Spleen (tissue), 11 donors: Measurements from ENCODE around the gene RNF157. TPM values are rescaled to one million over a fixed set of nuclear protein-coding genes. Genes with fewer than 3 reads are reported as not detected.

Source experiments
- DNase-seq: peaks from one replicate; pipeline ENCODE4 v3.0.0-alpha.2; 2020
- H3K27ac ChIP-seq, 8 donors: fragments of 200-600 bp; sonication (generic) in 7 of 8; 1 replicate in 4 of 8; 2 replicates in 4 of 8; pipeline versions ENCODE4 v1.5.0 to v1.8.0; 2016 to 2021; ENCODE audit warnings: inconsistent platforms in 4 of 8, mild to moderate bottlenecking in 4 of 8, moderate library complexity in 1 of 8
- H3K27me3 ChIP-seq, 7 donors: fragments of 200-600 bp; sonication (generic) in 6 of 7; replicated peaks in 1 of 7; 1 replicate in 4 of 7; 2 replicates in 3 of 7; pipeline versions ENCODE4 v1.5.0 to v1.8.0; 2016 to 2021; ENCODE audit warnings: inconsistent platforms in 3 of 7, mild to moderate bottlenecking in 1 of 7
- H3K36me3 ChIP-seq, 6 donors: fragments of 200-600 bp; sonication (generic) in 5 of 6; 1 replicate in 4 of 6; 2 replicates in 2 of 6; pipeline versions ENCODE4 v1.5.0 to v1.8.0; 2016 to 2021; ENCODE audit warnings: inconsistent platforms in 2 of 6
- H3K4me1 ChIP-seq, 6 donors: fragments of 200-600 bp; sonication (generic) in 5 of 6; 1 replicate in 3 of 6; 2 replicates in 3 of 6; pipeline versions ENCODE4 v1.5.0 to v1.8.0; 2016 to 2021; ENCODE audit warnings: inconsistent platforms in 3 of 6
- H3K4me3 ChIP-seq, 8 donors: fragments of 200-600 bp; sonication (generic) in 7 of 8; 1 replicate in 4 of 8; 2 replicates in 4 of 8; pipeline versions ENCODE4 v1.5.0 to v1.8.0; 2016 to 2021; ENCODE audit warnings: inconsistent platforms in 4 of 8, mild to moderate bottlenecking in 4 of 8, moderate library complexity in 2 of 8
- H3K9me3 ChIP-seq, 8 donors: fragments of 200-600 bp; sonication (generic) in 7 of 8; 1 replicate in 4 of 8; 2 replicates in 4 of 8; pipeline versions ENCODE4 v1.5.0 to v1.8.0; 2016 to 2021; ENCODE audit warnings: inconsistent platforms in 4 of 8
- CTCF ChIP-seq, 11 experiments: fragments of 200-600 bp in 7 of 11; fragments of 450-650 bp in 4 of 11; sonication (generic) in 4 of 11; IDR thresholded peaks in 8 of 11; conservative IDR thresholded peaks in 3 of 11; 1 replicate in 7 of 11; 2 replicates in 4 of 11; pipeline versions ENCODE4 v1.4.0 to v1.8.0; 2016 to 2021; ENCODE audit warnings: antibody characterized with exemption in 11 of 11, inconsistent platforms in 4 of 11, mild to moderate bottlenecking in 1 of 11
- POLR2A ChIP-seq, 3 donors: fragments of 450-650 bp; IDR thresholded peaks; one replicate each; pipeline ENCODE4 v1.5.1; 2017; ENCODE audit warnings: antibody characterized with exemption in 3 of 3, mild to moderate bottlenecking in 1 of 3
- POLR2AphosphoS5 ChIP-seq, 3 donors: sonication (generic); formaldehyde crosslinking; IDR thresholded peaks; one replicate each; pipeline ENCODE4 v1.5.1; 2017; ENCODE audit warnings: antibody characterized with exemption in 3 of 3
- WGBS, 5 donors: extraction: QIAGEN DNeasy Blood & Tissue Kit in 3 of 5; methylation state at CpG; one replicate each; pipeline versions ENCODE4 v1.1.5 to v1.1.7; 2013 to 2018; 5-methylcytosine and 5-hydroxymethylcytosine counted together
- intact Hi-C: fragments of 100-400 bp; cut with DNase I; formaldehyde crosslinking; loops from one replicate; pipeline ENCODE4 v1.15.0; 2023; ENCODE audit warnings: low total_unique reads
- polyA plus RNA-seq, 3 donors: library from polyadenylated mRNA; stranded (reverse); fragments of 200-250 nt; gene quantifications; one replicate each; pipeline ENCODE4 v1.2.1, GENCODE V29; 2013
- total RNA-seq, 7 donors: library from RNA; depleted of rRNA in 3 of 7; stranded (reverse); fragments of >200 nt in 3 of 7; fragmentation: NEBNext Ultra II Directional in 4 of 7; extraction: Animal tissue kit (Norgen Biotek cat#: 25700) in 4 of 7; gene quantifications; one replicate each; pipeline versions ENCODE4 v1.1.0 to v1.2.1, GENCODE V29; 2016 to 2021
- donor health status: healthy with polysubstance abuse.
- donor health status: DM: no; HTN: no; CAD: no; lungs with moderate emphysema.
- donor health status: DM: no; HTN: no; CAD: no.
- donor health status: Bipolar disorder and iron deficiency.
- donor health status: healthy.
- donor health status: DM: no; HTN: no; CAD: no.
- donor health status: DM: yes; HTN: yes; CAD: no.

RNF157 gene
- total and polyA plus RNA-seq, 10 donors, result 0.89 to 13.0 (median 7.6) TPM

GRCh38 chr17:76154292-76154691, 86.0 kb downstream of the RNF157 start:
- no peak overlapping the region for H3K27ac ChIP-seq
- TF ChIP-seq CTCF (IDR thresholded peaks at IDR 0.05 in 8 of 11, conservative IDR thresholded peaks at IDR 0.05 in 3 of 11) (no peak), POLR2AphosphoS5 (IDR thresholded peaks at IDR 0.05) (no peak), POLR2A (IDR thresholded peaks at IDR 0.05) (no peak)
- no peaks in the 10 kb centered on the region for H3K27me3 ChIP-seq
- H3K4me3 ChIP-seq, result no peak overlapping the region
- H3K4me1 ChIP-seq, result no peaks in the 10 kb centered on the region
- peaks cover 0 to 3% (median 0%) of the 10 kb centered on the region in 6 donors for H3K36me3 ChIP-seq
- no peak for DNase-seq
- WGBS, 5 donors, result 85 to 95% (median 93%) methylated on average over 3 of the region's 3 CpGs
- intact Hi-C loops, result no loop called here
- H3K9me3 ChIP-seq, result no peaks in the 10 kb centered on the region

GRCh38 chr17:76153640-76154039, 86.7 kb downstream of the RNF157 start:
- intact Hi-C loops, result no loop called here
- Histone ChIP-seq H3K4me1 (no peaks in the 10 kb centered on the region), H3K9me3 (no peaks in the 10 kb centered on the region), H3K27ac (no peak overlapping the region), H3K27me3 (no peaks in the 10 kb centered on the region), H3K4me3 (no peak overlapping the region), H3K36me3 (peaks cover 0 to 3% (median 0%) of the 10 kb centered on the region in 6 donors)
- TF ChIP-seq POLR2A (IDR thresholded peaks at IDR 0.05) (no peak), POLR2AphosphoS5 (IDR thresholded peaks at IDR 0.05) (no peak), CTCF (IDR thresholded peaks at IDR 0.05 in 8 of 11, conservative IDR thresholded peaks at IDR 0.05 in 3 of 11) (no peak)
- peak; percentile 32 for DNase-seq
- WGBS, 5 donors, result 76 to 92% (median 82%) methylated on average over 5 of the region's 5 CpGs

- intact Hi-C loops, result no loop called here
- WGBS, 5 donors, result 88 to 95% (median 92%) methylated on average over 3 to 9 of the region's 9 CpGs
- Histone ChIP-seq H3K4me1 (no peaks in the 10 kb centered on the region), H3K36me3 (peaks cover 0 to 3% (median 0%) of the 10 kb centered on the region in 6 donors), H3K9me3 (no peaks in the 10 kb centered on the region), H3K27ac (no peak overlapping the region), H3K27me3 (no peaks in the 10 kb centered on the region), H3K4me3 (no peak overlapping the region)
- DNase-seq, result peak; percentile 44
- TF ChIP-seq CTCF (IDR thresholded peaks at IDR 0.05 in 8 of 11, conservative IDR thresholded peaks at IDR 0.05 in 3 of 11), result no peak
- no peak for TF ChIP-seq POLR2A (IDR thresholded peaks at IDR 0.05)
- no peak for TF ChIP-seq POLR2AphosphoS5 (IDR thresholded peaks at IDR 0.05)
These were observed 87.1 kb downstream of the RNF157 start for GRCh38 chr17:76153202-76153601.

GRCh38 chr17:76152591-76152990, 87.7 kb downstream of the RNF157 start:
- 89 to 94% (median 91%) methylated on average over 7 of the region's 7 CpGs for WGBS, 5 donors
- DNase-seq, result peak; percentile 46
- no peaks in the 10 kb centered on the region for H3K9me3 ChIP-seq
- H3K27me3 ChIP-seq, result no peaks in the 10 kb centered on the region
- intact Hi-C loops, result no loop called here
- no peak overlapping the region for H3K4me3 ChIP-seq
- H3K4me1 ChIP-seq, result peaks cover 0 to 5% (median 2%) of the 10 kb centered on the region in 6 donors
- peaks cover 0 to 3% (median 0%) of the 10 kb centered on the region in 6 donors for H3K36me3 ChIP-seq
- TF ChIP-seq POLR2AphosphoS5 (IDR thresholded peaks at IDR 0.05), result no peak
- TF ChIP-seq POLR2A (IDR thresholded peaks at IDR 0.05), result no peak
- no peak for TF ChIP-seq CTCF (IDR thresholded peaks at IDR 0.05 in 8 of 11, conservative IDR thresholded peaks at IDR 0.05 in 3 of 11)
- H3K27ac ChIP-seq, result peak overlapping the region in 1 of 8 donors; percentile 43
